ENCODE measurements around the gene TMEM175. TPM values are rescaled to one million over a fixed set of nuclear protein-coding genes. Genes with fewer than 3 reads are reported as not detected.
A peak's percentile ranks its signal among the peaks of the same experiment; 100 is the strongest.

The TMEM175 gene
- total and polyA plus RNA-seq, 9 of the 15 experiments (the other 6 are each of a cell fraction or from before 2014, with no cell fraction given): 0.13 to 30.9 (median 9.4) TPM

DNA sequence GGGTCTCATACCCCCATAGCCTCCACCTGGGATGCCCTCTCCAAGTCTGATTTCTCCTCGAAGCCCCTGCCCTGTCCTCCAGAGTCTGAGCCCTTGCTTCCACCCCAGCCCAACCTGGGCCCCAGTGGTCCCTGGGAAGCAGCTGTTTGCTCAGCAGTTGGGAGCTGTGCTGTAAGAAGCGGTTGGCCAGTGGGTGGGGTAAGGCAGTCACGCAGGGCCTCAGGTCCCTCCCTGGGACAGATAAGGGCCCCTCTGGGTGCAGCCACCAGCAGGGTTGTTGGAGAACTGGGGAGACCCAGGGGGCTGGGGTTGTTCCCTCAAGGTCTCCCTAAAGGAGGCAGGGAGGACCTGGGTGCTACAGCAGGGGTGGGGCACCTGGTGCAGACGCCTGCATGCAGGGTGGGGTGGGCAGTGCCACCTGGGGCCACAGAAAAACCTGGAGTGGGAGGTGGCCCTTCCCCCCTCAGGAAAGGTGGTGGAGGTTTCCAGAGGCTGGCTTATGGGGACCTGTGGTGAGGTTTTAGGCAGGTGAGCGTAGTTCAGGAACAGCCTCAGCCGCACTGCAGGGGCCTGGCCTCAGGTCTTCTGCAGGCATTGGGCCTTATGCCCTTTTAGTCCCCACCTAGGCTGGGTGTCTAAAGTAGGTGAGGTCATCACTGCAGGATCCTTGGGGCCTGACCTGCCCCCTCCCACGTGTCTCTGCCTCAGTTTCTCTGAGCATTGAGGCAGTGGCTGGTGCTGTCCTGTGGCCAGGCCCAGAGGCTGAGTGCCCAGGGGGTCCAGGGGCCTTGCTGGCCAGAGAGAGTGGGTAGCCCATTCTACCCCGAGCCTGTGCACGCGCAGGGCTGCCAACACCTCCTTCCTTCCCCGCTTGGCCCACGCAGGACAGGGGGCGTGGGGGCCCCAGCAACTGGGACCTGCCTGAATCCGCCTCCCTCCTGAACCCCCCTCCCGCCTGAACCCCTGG, 64.1 kb downstream of the TMEM175 start (continued):
- TF ChIP-seq, protein P1, sequence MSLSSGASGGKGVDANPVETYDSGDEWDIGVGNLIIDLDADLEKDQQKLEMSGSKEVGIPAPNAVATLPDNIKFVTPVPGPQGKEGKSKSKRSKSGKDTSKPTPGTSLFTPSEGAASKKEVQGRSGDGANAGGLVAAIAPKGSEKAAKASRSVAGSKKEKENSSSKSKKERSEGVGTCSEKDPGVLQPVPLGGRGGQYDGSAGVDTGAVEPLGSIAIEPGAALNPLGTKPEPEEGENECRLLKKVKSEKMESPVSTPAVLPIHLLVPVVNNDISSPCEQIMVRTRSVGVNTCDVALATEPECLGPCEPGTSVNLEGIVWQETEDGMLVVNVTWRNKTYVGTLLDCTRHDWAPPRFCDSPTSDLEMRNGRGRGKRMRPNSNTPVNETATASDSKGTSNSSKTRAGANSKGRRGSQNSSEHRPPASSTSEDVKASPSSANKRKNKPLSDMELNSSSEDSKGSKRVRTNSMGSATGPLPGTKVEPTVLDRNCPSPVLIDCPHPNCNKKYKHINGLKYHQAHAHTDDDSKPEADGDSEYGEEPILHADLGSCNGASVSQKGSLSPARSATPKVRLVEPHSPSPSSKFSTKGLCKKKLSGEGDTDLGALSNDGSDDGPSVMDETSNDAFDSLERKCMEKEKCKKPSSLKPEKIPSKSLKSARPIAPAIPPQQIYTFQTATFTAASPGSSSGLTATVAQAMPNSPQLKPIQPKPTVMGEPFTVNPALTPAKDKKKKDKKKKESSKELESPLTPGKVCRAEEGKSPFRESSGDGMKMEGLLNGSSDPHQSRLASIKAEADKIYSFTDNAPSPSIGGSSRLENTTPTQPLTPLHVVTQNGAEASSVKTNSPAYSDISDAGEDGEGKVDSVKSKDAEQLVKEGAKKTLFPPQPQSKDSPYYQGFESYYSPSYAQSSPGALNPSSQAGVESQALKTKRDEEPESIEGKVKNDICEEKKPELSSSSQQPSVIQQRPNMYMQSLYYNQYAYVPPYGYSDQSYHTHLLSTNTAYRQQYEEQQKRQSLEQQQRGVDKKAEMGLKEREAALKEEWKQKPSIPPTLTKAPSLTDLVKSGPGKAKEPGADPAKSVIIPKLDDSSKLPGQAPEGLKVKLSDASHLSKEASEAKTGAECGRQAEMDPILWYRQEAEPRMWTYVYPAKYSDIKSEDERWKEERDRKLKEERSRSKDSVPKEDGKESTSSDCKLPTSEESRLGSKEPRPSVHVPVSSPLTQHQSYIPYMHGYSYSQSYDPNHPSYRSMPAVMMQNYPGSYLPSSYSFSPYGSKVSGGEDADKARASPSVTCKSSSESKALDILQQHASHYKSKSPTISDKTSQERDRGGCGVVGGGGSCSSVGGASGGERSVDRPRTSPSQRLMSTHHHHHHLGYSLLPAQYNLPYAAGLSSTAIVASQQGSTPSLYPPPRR (CRISPR knock-in tag; IDR thresholded peaks at IDR 0.05; ENCODE audit: borderline replicate concordance): no peak
- peak; percentile 12; the same call in 1 of the 2 replicates for TF ChIP-seq NCOA1 (IDR thresholded peaks at IDR 0.05; ENCODE audit: low read depth)
- no peak for TF ChIP-seq TAF15 (IDR thresholded peaks at IDR 0.05; ENCODE audit: low read depth, low read length)
- TF ChIP-seq FOXA3 (CRISPR knock-in tag; conservative IDR thresholded peaks at IDR 0.05 in 1 of 2, IDR thresholded peaks at IDR 0.05 in 1 of 2): peak in 1 of 2 experiments; percentile 66; a peak in 1 of 4 replicates

Measured in K562 (cell line).